Measurements from ENCODE around the gene FSTL4.

DNA sequence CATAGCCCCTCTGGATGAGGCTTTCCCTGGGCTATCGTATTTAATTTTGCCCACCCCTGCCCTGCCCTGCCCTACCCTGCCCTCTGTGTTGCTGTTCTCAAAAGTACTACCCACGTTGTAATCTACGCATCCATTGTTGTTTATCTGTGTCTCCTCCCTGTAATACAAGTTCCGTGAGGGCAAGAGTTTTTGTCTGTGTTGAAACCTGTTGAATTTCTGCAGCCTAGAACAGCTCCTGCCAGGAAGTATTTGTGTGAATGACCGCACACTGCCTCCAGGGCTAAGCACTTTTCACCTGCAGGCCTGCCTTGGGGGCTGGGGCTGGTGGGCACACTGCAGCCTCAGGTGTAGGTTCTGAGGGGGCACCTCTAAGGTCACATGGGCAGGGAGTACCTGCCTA lies 315.7 kb downstream of the FSTL4 start:
- no peak for TF ChIP-seq RAD21 (IDR thresholded peaks at IDR 0.05)
- TF ChIP-seq, protein P1, sequence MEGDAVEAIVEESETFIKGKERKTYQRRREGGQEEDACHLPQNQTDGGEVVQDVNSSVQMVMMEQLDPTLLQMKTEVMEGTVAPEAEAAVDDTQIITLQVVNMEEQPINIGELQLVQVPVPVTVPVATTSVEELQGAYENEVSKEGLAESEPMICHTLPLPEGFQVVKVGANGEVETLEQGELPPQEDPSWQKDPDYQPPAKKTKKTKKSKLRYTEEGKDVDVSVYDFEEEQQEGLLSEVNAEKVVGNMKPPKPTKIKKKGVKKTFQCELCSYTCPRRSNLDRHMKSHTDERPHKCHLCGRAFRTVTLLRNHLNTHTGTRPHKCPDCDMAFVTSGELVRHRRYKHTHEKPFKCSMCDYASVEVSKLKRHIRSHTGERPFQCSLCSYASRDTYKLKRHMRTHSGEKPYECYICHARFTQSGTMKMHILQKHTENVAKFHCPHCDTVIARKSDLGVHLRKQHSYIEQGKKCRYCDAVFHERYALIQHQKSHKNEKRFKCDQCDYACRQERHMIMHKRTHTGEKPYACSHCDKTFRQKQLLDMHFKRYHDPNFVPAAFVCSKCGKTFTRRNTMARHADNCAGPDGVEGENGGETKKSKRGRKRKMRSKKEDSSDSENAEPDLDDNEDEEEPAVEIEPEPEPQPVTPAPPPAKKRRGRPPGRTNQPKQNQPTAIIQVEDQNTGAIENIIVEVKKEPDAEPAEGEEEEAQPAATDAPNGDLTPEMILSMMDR (IDR thresholded peaks at IDR 0.05; ENCODE audit: low read depth, low read length, missing input control): no peak

Measured in liver (tissue), 3 donors.